Thyroid gland (tissue), 4 donors: Measurements from ENCODE around the gene CLCN2. TPM values are rescaled to one million over a fixed set of nuclear protein-coding genes. Genes with fewer than 3 reads are reported as not detected.

Experiments
- DNase-seq, 2 donors: peaks; one replicate each; pipeline ENCODE4 v3.0.0-alpha.2; 2019
- H3K27ac ChIP-seq, 3 donors: fragments of 200-600 bp; sonication (generic); 1 replicate in 2 of 3; 2 replicates in 1 of 3; pipeline ENCODE4 v1.5.1; 2016 to 2019; ENCODE audit warnings: mild to moderate bottlenecking in 1 of 3, moderate library complexity in 1 of 3
- H3K27me3 ChIP-seq: fragments of 200-600 bp; sonication (generic); one replicate; pipeline ENCODE4 v1.5.1; 2019
- H3K36me3 ChIP-seq, 2 donors: fragments of 200-600 bp; sonication (generic); one replicate each; pipeline ENCODE4 v1.5.1; 2016 to 2019
- H3K4me1 ChIP-seq, 2 donors: fragments of 200-600 bp; sonication (generic); one replicate each; pipeline ENCODE4 v1.5.1; 2017 to 2019
- H3K4me3 ChIP-seq, 3 donors: fragments of 200-600 bp; sonication (generic); replicated peaks in 1 of 3; 1 replicate in 2 of 3; 2 replicates in 1 of 3; pipeline ENCODE4 v1.5.1; 2016; ENCODE audit warnings: mild to moderate bottlenecking in 1 of 3
- H3K9me3 ChIP-seq: fragments of 200-600 bp; sonication (generic); one replicate; pipeline ENCODE4 v1.5.1; 2017
- CTCF ChIP-seq, 6 experiments: fragments of 200-600 bp in 3 of 6; fragments of 450-650 bp in 3 of 6; sonication (generic) in 3 of 6; IDR thresholded peaks; one replicate each; pipeline ENCODE4 v1.5.1; 2016 to 2019; ENCODE audit warnings: antibody characterized with exemption in 6 of 6, mild to moderate bottlenecking in 2 of 6, inconsistent platforms in 1 of 6, moderate library complexity in 1 of 6
- POLR2A ChIP-seq, 2 donors: fragments of 450-650 bp; IDR thresholded peaks; one replicate each; pipeline ENCODE4 v1.6.1; 2017; ENCODE audit warnings: antibody characterized with exemption in 2 of 2, mild to moderate bottlenecking in 2 of 2, moderate library complexity in 1 of 2
- WGBS, 2 donors: methylation state at CpG; one replicate each; pipeline ENCODE4 v1.1.5; 2017; 5-methylcytosine and 5-hydroxymethylcytosine counted together
- intact Hi-C: fragments of 100-400 bp; cut with DNase I; formaldehyde crosslinking; loops from one replicate; pipeline ENCODE4 v1.15.1; 2023
- total RNA-seq, 4 donors: library from RNA; depleted of rRNA; stranded (reverse); fragments of >200 nt; gene quantifications; one replicate each; pipeline ENCODE4 v1.2.3, GENCODE V29; 2016

The CLCN2 gene
- total RNA-seq, 4 donors from 2014 or later = 4.3 to 7.6 (median 5.2) TPM

GRCh38 chr3:184388936-184389230 is 27.5 kb upstream of the CLCN2 start:
- Histone ChIP-seq H3K9me3 (no peaks in the 10 kb centered on the region), H3K27ac (no peak overlapping the region), H3K36me3 (no peaks in the 10 kb centered on the region), H3K27me3 (no peaks in the 10 kb centered on the region), H3K4me3 (no peak overlapping the region), H3K4me1 (no peaks in the 10 kb centered on the region)
- no peak for TF ChIP-seq CTCF (IDR thresholded peaks at IDR 0.05)
- TF ChIP-seq POLR2A (IDR thresholded peaks at IDR 0.05) = no peak
- 79 to 80% methylated on average over 5 to 8 of the region's 8 CpGs for WGBS, 2 donors
- DNase-seq = no peak
- intact Hi-C loops = no loop called here

GRCh38 chr3:184388164-184388935 is 26.9 kb upstream of the CLCN2 start:
- intact Hi-C loops = no loop called here
- WGBS, 2 donors = 76 to 79% methylated on average over 7 to 8 of the region's 8 CpGs
- Histone ChIP-seq H3K4me3 (no peak overlapping the region), H3K36me3 (no peaks in the 10 kb centered on the region), H3K27ac (no peak overlapping the region), H3K4me1 (no peaks in the 10 kb centered on the region), H3K27me3 (no peaks in the 10 kb centered on the region), H3K9me3 (no peaks in the 10 kb centered on the region)
- DNase-seq = no peak
- TF ChIP-seq POLR2A (IDR thresholded peaks at IDR 0.05) (no peak), CTCF (IDR thresholded peaks at IDR 0.05) (no peak)

GRCh38 chr3:184387174-184387714 is 25.8 kb upstream of the CLCN2 start:
- no peaks in the 10 kb centered on the region for H3K9me3 ChIP-seq
- WGBS, 2 donors = 94 to 96% methylated on average over 6 to 11 of the region's 12 CpGs
- intact Hi-C loops = no loop called here
- no peak overlapping the region for H3K27ac ChIP-seq
- no peaks in the 10 kb centered on the region for H3K4me1 ChIP-seq
- TF ChIP-seq CTCF (IDR thresholded peaks at IDR 0.05) (no peak), POLR2A (IDR thresholded peaks at IDR 0.05) (no peak)
- no peaks in the 10 kb centered on the region for H3K36me3 ChIP-seq
- H3K4me3 ChIP-seq = no peak overlapping the region
- H3K27me3 ChIP-seq = no peaks in the 10 kb centered on the region
- no peak for DNase-seq

GRCh38 chr3:184386047-184386806 is 24.8 kb upstream of the CLCN2 start:
- TF ChIP-seq CTCF (IDR thresholded peaks at IDR 0.05) (no peak), POLR2A (IDR thresholded peaks at IDR 0.05) (no peak)
- WGBS, 2 donors = 77 to 80% methylated on average over 6 to 12 of the region's 37 CpGs

More at GRCh38 chr3:184386047-184386806, 24.8 kb upstream of the CLCN2 start:
- H3K36me3 ChIP-seq = no peaks in the 10 kb centered on the region
- no peak overlapping the region for H3K4me3 ChIP-seq
- intact Hi-C loops = no loop called here
- no peaks in the 10 kb centered on the region for H3K9me3 ChIP-seq
- peaks cover 3 to 5% of the 10 kb centered on the region in 2 donors for H3K4me1 ChIP-seq
- H3K27ac ChIP-seq = no peak overlapping the region
- no peak for DNase-seq
- H3K27me3 ChIP-seq = no peaks in the 10 kb centered on the region
